Fibroblast of pulmonary artery (primary cell): ENCODE results near the gene STMN1.

Source experiments
- DNase-seq: peaks from one replicate; pipeline ENCODE4 v3.0.0-alpha.2; 2010; ENCODE audit warnings: low read depth
- H3K4me3 ChIP-seq: replicated peaks from 2 replicates; pipeline ENCODE4 v1.5.1; 2011; ENCODE audit warnings: low read depth, mild to moderate bottlenecking, control low read depth, low read length, moderate library complexity
- CTCF ChIP-seq: IDR thresholded peaks from 2 replicates; pipeline ENCODE4 v1.5.1; 2011; ENCODE audit warnings: mild to moderate bottlenecking, control low read depth, low read length, inconsistent platforms; ENCODE audit errors: missing control alignments

Gene STMN1

GRCh38 chr1:25893116-25893515 lies 13.1 kb downstream of the STMN1 start:
- no peak overlapping the region for H3K4me3 ChIP-seq
- no peak for DNase-seq
- TF ChIP-seq CTCF, result no peak

DNA sequence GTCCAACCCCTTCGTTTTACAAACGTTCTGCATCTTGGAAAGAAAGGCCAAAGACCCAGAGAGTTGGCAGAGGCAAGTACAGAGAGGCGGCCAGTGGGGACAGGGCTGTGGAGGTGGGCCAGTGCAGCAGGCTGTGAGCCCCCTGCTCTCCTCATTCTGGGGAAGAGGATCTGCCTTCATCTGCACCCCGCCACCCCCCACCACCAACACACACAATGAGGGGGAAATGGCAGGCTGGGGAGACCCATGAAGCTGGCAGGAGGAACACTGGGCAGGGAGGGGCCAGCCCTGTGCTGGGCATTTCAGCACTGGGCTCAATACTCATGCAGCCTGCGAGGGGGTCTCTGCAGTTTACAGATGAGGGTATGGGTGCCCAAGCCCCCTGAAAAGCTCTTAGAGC lies 14.6 kb downstream of the STMN1 start:
- H3K4me3 ChIP-seq, result no peak overlapping the region
- no peak for DNase-seq
- TF ChIP-seq CTCF, result no peak

- DNase-seq, result no peak
- H3K4me3 ChIP-seq, result no peak overlapping the region
Measured at GRCh38 chr1:25890239-25891034, 15.8 kb downstream of the STMN1 start.

DNA sequence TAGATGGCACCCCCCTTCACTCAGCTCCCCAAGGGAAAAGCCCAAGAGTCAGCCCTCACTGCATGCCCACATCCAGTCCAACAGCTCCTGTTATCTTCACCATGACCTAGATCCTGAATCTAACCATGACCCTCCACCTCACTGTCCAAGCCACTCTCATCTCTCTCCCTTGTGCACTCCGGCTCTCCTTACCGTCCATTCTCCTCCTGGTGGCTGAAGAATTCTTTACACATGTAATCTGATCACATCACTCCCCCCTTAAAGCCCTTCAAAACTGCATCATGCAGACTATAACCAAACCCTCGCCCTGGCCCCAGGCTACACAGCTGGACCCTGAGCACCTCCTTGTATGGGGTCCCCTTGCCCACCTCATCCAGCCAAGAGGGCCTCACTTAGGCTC lies 16.7 kb downstream of the STMN1 start:
- DNase-seq, result no peak

More at GRCh38 chr1:25890239-25891034, 15.8 kb downstream of the STMN1 start:
- no peak for TF ChIP-seq CTCF

GRCh38 chr1:25888426-25888987 lies 17.7 kb downstream of the STMN1 start:
- DNase-seq, result no peak
- H3K4me3 ChIP-seq, result no peak overlapping the region
- TF ChIP-seq CTCF, result no peak

More for the DNA sequence above, 16.7 kb downstream of the STMN1 start:
- TF ChIP-seq CTCF, result no peak
- no peak overlapping the region for H3K4me3 ChIP-seq

DNA sequence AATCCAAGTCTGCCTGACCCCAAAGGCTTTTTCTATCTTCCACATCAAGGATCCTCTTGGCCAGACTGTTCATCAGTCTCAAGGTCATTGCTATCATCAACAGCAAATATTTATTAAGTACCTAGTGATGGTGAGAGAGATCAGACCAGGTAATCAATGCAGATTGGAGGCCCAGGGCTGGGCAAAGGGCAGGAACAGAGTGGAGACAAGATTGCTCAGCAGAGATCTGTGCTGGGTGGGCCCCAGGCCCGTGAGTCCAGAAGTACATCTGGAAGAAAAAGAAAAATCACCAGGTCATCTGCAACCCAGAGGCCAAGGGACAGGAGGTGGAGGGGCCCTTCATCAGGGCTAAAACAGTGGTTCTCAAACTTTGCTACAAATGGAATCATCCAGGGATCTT lies 20.6 kb downstream of the STMN1 start:
- DNase-seq, result no peak
- H3K4me3 ChIP-seq, result no peak overlapping the region
- no peak for TF ChIP-seq CTCF
